Measurements from ENCODE around the gene MATN4. TPM values are rescaled to one million over a fixed set of nuclear protein-coding genes. Genes with fewer than 3 reads are reported as not detected.

Gene MATN4
- total RNA-seq, 1 donor from 2014 or later: not detected

- H3K4me1 Mint-ChIP-seq: no peaks in the 10 kb centered on the region
- no peak overlapping the region for H3K4me3 Mint-ChIP-seq
- no peaks in the 10 kb centered on the region for H3K36me3 Mint-ChIP-seq (ENCODE audit: low read depth)
- H3K27ac Mint-ChIP-seq: no peak overlapping the region
- H3K27me3 Mint-ChIP-seq: peaks cover 38% of the 10 kb centered on the region
- TF ChIP-seq CTCF (IDR thresholded peaks at IDR 0.05): no peak
- H3K9me3 Mint-ChIP-seq: no peaks in the 10 kb centered on the region
- ATAC-seq (ENCODE audit: low read depth): no peak
- CTCF ChIA-PET: no interaction called here
- intact Hi-C loops (cut with micrococcal nuclease): no loop called here
- no peak for DNase-seq
- POLR2A ChIA-PET: no interaction called here
Measured at GRCh38 chr20:45269056-45269455, 39.0 kb downstream of the MATN4 start.

DNA sequence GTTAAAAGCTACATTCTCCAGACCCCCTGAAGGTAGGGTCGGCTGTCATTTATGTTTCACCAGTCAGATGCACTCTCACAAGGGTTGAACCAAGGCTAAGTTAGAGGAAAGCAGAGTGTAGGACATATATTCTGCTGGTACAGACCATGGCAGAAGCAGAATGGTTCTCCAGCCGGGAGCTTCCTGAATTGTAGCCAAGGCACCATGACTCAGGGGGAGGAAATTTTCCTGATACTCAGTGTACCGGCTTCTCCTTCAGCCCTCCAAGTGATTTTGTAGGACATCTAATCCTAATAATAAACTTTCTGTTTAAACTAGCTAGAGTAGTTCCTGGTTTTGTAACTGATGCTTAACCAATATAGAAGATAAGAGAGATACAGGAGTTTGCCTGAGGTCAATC is 39.6 kb downstream of the MATN4 start:
- no peaks in the 10 kb centered on the region for H3K4me1 Mint-ChIP-seq
- intact Hi-C loops (cut with micrococcal nuclease): no loop called here
- POLR2A ChIA-PET: no interaction called here
- DNase-seq (no peak), ATAC-seq (ENCODE audit: low read depth) (no peak)
- no peak overlapping the region for H3K27ac Mint-ChIP-seq
- TF ChIP-seq CTCF (IDR thresholded peaks at IDR 0.05): no peak
- CTCF ChIA-PET: no interaction called here
- H3K9me3 Mint-ChIP-seq: no peaks in the 10 kb centered on the region
- no peaks in the 10 kb centered on the region for H3K36me3 Mint-ChIP-seq (ENCODE audit: low read depth)
- H3K27me3 Mint-ChIP-seq: peaks cover 39% of the 10 kb centered on the region
- no peak overlapping the region for H3K4me3 Mint-ChIP-seq

- H3K27me3 Mint-ChIP-seq: peaks cover 35% of the 10 kb centered on the region
- DNase-seq (no peak), ATAC-seq (ENCODE audit: low read depth) (no peak)
- no peaks in the 10 kb centered on the region for H3K4me1 Mint-ChIP-seq
- no peaks in the 10 kb centered on the region for H3K9me3 Mint-ChIP-seq
- intact Hi-C loops (cut with micrococcal nuclease): no loop called here
- no peak overlapping the region for H3K4me3 Mint-ChIP-seq
- POLR2A ChIA-PET: no interaction called here
- no peak for TF ChIP-seq CTCF (IDR thresholded peaks at IDR 0.05)
- CTCF ChIA-PET: no interaction called here
- no peak overlapping the region for H3K27ac Mint-ChIP-seq
- no peaks in the 10 kb centered on the region for H3K36me3 Mint-ChIP-seq (ENCODE audit: low read depth)
Measured at GRCh38 chr20:45266977-45267376, 41.1 kb downstream of the MATN4 start.

- Mint-ChIP-seq H3K4me1 (no peaks in the 10 kb centered on the region), H3K27ac (no peak overlapping the region), H3K9me3 (no peaks in the 10 kb centered on the region), H3K36me3 (ENCODE audit: low read depth) (no peaks in the 10 kb centered on the region), H3K27me3 (peaks cover 38% of the 10 kb centered on the region), H3K4me3 (no peak overlapping the region)
- POLR2A ChIA-PET: no interaction called here
- CTCF ChIA-PET: no interaction called here
- intact Hi-C loops (cut with micrococcal nuclease): no loop called here
- TF ChIP-seq CTCF (IDR thresholded peaks at IDR 0.05): no peak
- DNase-seq (no peak), ATAC-seq (ENCODE audit: low read depth) (no peak)
Measured at GRCh38 chr20:45263556-45264266, 44.4 kb downstream of the MATN4 start.

DNA sequence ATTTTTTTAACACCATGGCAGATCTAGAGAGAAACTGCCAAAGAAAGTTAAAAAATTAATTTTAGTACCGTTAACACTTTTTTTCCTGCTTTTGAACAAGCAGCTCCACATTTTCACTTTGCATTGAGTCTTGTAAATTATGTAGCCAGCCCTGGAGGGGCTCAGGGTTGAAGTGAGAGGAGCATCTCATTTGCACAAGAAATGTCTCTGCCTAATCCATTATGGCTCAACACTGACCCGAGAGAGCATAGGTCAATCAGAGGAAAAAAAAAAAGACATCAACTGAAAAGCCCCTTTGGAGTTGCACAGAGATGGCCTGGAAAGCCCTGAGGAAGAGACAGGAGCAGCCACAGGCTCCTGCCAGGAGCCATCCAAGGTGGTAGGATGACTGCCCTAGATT is 49.4 kb downstream of the MATN4 start:
- POLR2A ChIA-PET: no interaction called here
- CTCF ChIA-PET: no interaction called here
- ATAC-seq (ENCODE audit: low read depth) (no peak), DNase-seq (no peak)
- Mint-ChIP-seq H3K27ac (no peak overlapping the region), H3K27me3 (peaks cover 32% of the 10 kb centered on the region), H3K9me3 (no peaks in the 10 kb centered on the region), H3K36me3 (ENCODE audit: low read depth) (no peaks in the 10 kb centered on the region), H3K4me3 (no peak overlapping the region), H3K4me1 (no peaks in the 10 kb centered on the region)
- intact Hi-C loops (cut with micrococcal nuclease): no loop called here
- no peak for TF ChIP-seq CTCF (IDR thresholded peaks at IDR 0.05)
